Renal pelvis (tissue), 4 donors: ENCODE measurements around the gene KCTD1. TPM values are rescaled to one million over a fixed set of nuclear protein-coding genes. Genes with fewer than 3 reads are reported as not detected.

Experiments used
- DNase-seq: peaks from one replicate; pipeline ENCODE4 v3.0.0-alpha.2; 2013
- polyA plus RNA-seq, 3 donors: library from polyadenylated mRNA; unstranded; fragments of 120-200 nt; gene quantifications; one replicate each; pipeline ENCODE4 v1.2.1, GENCODE V29; 2013; ENCODE audit not compliant: insufficient read length in 3 of 3

Gene KCTD1
- polyA plus RNA-seq, 3 donors = 66.6 to 69.1 (median 69.1) TPM

GRCh38 chr18:26489881-26490280 is 58.5 kb downstream of the KCTD1 start:
- no peak for DNase-seq

- no peak for DNase-seq
Observed at GRCh38 chr18:26489191-26489590, 59.2 kb downstream of the KCTD1 start.

GRCh38 chr18:26488417-26489009 is 59.8 kb downstream of the KCTD1 start:
- no peak for DNase-seq

DNA sequence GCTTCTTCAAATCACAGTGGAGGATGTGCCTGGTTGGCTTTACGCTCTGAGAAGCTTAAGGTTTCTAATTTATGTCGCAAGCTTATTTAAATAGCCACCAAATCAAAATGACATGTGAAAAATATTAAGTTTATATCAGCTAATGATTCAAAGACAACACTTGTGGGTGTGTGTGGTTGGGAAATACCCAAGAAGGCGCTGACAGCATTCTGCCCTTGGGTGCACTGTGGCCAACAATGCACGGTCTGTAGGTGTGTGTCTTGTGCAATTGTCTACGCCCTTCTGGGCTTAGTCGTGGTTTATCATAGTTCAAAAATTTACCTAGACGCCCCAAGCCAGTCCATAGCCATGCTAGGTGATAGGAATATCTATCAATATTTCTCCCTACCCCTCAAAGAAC is 60.9 kb downstream of the KCTD1 start:
- DNase-seq = no peak

DNA sequence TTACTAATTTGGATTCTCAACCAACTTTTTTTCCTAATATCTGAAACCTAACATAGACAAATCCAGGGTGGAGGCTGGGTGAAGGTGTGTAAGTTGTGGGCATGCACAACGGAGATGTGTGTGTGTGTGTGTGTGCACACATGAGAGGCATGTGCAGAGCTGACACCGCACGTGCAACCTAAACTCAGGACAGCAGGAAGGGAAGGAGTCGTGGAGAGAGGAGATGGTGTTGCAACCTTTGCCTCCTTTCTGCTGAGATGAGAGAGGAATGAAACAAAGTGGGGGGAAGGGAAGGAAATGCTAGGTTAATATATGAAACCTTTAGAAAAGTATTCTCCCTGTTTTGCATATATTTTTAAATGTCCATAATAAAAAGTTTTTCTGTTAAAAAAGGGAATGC is 64.7 kb downstream of the KCTD1 start:
- no peak for DNase-seq

DNA sequence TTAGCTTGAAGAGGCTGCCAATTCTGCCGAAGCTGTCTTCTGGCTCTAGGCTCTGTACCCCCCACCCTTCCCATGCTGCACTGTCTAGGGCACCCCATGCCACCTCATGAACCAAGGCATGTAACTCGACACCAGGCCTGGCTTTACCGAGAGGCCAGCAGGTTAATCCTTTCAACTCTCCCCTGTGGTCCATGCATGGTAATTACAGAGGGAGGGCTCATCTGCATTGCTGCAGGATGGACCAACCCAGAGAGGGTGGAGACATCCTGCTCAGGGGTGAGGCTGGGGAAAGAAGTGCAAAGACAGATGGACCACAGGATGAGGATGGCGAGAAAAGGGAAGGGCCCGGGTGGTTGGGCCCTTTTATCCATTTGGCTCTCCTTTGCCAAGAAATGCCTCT is 65.8 kb downstream of the KCTD1 start:
- DNase-seq = no peak

DNA sequence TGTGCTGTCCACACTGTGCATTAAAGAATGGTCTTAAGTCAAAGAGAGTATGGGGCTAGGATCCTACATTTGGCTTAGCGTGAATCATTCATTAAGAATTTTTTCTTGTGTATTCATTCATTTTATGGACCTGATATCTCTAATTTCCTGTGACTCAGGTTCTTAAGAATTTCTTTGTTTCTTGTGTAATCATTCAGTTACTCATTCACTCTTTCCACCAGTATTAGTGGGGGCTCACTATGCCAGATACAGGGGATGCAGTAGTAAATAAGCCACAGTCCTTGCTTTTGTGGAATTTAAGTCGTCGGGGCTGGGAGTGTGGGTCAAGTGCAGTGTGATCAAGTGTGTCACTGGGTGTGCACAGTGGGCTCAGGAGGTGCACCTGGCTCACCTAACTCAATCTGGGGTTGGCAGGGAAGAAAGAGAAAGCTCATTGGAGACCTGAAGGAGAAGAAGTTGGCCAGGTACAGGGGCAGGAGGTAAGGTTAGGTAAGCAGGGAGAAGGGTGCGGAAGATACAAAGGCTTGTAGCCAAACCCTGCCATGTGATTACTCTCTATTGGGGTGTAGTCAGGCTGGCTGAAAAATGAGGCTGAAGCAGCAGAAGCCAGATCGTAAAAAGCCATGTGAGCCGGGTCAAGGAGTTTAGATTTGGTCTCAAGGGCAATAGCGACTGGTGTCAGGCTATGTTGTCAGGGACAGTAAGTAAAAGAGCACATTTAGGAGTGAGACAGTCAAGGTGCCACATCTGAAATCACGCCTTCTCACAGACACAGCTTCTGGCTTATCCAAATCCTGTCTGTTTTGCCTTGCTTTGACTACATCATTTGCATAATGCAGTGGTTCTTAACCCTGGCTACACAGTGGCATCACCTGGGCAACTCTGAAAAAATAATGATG is 67.2 kb downstream of the KCTD1 start:
- peak; percentile 66 for DNase-seq

DNA sequence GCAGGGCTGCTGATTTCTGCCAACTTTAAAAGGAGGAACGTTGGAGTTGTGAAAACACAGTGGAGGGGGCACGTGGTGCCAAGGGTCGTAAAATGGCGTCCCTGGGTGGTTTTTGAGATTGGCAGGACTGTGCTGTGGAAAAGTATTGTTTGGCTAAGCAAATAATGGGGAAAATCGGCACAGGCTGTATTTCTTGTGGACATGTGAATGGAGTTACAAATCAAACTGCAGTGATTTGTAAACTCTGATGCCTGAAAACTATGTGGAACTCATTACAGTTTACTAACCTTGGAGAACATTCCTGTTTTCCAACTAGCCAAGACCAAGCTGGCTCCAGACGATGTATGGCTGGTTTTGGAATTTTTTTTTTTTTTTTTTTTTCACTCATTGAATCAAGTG is 68.7 kb downstream of the KCTD1 start:
- peak; percentile 57 for DNase-seq

DNA sequence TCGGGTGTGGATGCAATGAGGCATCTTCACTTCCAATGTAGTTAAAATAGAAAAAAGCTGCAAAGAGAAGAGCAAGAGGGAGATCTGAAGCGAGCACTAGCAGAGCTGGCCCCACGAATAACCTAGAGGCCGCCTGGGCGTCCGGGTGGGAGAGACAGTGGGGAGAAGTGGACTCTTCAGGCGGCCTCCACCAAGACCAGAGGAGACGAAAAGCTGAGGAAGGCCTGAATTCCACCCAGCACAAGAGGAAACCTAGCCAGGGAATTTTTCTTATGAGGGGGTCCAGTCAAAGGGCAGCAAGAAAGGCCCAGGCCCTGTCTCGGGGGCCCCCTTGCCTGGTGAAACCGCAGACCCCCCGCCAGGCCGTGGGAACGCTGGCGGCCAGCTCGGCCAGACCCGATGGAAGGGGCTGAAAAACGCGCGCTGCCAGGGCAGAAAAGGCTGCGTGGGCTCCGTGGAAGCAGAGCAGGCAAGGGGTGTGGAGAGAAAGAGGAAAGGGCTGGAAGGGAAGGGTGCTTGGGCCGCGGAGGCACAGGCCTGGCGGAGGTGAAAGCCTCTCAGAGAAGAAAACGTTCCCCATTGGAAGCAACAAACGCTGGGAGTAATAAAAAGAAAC is 69.2 kb downstream of the KCTD1 start:
- no peak for DNase-seq

GRCh38 chr18:26477828-26478466 is 70.4 kb downstream of the KCTD1 start:
- no peak for DNase-seq

DNA sequence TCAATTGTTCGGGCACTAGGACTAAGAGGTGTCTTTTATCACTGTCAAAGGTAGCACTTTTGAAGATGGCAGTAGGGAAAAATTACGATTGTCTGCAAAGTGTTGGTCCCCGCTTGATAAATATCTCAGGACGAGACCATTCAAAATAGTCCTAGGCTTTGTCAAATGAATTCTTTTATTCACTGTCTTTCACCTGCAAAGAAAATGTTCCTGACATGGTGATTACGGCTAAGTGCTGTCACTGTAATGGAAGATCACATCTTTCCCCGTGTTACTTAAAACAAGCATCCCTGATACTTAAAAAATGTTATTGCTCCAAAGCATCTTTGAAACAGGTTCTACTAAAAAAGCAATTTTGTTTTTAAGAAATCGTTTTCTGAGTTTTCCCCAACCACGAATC is 71.7 kb downstream of the KCTD1 start:
- no peak for DNase-seq

- DNase-seq = no peak
Observed at GRCh38 chr18:26474542-26474941, 73.8 kb downstream of the KCTD1 start.

DNA sequence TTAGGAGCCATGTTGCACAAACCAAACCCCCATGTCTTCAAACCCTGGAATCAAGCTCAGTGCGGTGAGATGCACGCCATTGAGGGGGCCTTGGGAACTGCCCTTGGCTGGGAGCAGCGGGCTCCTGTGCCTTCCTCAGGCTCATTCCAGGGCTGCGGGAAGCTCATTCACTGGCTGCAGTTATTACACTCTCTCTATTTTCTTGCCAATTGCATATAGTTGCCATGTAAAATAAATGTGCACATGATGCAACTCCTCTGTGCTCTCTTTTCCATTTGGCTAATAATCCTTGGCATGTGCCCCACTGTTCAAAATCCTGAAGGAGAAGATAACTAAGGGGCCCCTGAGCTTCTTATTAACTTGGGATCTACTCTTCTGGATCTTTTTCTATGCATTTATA is 74.7 kb downstream of the KCTD1 start:
- no peak for DNase-seq

GRCh38 chr18:26471826-26472225 is 76.5 kb downstream of the KCTD1 start:
- no peak for DNase-seq

GRCh38 chr18:26471027-26471426 is 77.3 kb downstream of the KCTD1 start:
- DNase-seq = no peak

GRCh38 chr18:26470011-26470637 is 78.2 kb downstream of the KCTD1 start:
- no peak for DNase-seq

DNA sequence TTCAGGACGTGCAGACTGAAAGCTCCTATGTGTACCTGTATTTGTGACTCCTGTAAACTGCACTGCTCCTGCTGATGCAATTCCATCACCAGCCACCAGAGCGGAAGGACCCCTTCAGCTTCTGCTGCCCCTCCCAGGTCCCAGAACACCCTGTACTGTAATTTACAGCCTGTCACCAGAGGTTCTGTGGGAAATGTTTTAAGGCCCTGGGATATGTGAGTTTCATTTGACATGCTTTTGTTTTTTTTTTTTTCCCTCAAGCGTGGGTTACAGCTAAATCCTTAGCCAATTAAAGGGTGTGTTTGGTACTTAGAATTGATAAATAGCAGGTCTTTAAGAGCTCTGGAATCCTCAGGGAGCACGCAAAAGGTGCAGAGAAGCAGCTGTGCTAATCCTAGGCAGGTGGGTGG is 79.4 kb downstream of the KCTD1 start:
- peak; percentile 77 for DNase-seq

DNA sequence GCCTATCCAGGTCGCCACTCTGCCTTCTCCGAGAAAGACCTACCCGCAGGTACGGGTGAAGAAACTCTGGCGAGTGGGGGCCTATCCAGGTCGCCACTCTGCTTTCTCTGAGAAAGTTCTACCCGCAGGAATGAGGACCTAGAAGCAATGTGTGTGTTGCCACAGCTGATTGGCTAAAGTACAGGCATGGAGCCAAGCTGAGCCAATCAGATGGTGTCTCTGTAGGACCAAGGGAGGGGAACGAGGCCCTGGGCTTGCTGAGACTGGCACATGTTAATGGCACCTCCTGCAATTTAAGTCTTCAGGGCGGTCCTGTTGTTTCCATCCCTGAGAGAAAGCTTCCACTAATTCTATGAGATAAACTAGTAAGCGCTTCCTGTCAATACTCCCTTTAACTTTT is 82.3 kb downstream of the KCTD1 start:
- no peak for DNase-seq

DNA sequence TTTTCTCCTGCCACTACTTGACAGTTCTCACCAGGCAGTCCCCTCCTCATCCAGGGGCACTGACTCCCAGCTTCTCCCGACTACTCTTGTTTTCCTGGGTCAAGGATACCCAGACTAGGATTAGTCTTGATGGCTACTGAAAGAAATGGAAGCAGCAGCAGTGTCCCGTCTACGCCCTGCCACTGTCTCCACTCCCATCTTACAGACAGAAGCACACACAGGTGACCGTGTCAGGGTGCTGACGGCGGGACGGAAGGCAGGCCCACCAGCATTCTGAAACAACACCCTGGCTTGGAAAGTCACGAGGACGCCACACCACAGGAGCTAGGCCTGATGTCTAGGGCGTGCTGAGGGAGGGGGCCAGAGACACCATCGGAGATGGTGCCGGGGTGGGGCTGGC is 82.9 kb downstream of the KCTD1 start:
- no peak for DNase-seq

DNA sequence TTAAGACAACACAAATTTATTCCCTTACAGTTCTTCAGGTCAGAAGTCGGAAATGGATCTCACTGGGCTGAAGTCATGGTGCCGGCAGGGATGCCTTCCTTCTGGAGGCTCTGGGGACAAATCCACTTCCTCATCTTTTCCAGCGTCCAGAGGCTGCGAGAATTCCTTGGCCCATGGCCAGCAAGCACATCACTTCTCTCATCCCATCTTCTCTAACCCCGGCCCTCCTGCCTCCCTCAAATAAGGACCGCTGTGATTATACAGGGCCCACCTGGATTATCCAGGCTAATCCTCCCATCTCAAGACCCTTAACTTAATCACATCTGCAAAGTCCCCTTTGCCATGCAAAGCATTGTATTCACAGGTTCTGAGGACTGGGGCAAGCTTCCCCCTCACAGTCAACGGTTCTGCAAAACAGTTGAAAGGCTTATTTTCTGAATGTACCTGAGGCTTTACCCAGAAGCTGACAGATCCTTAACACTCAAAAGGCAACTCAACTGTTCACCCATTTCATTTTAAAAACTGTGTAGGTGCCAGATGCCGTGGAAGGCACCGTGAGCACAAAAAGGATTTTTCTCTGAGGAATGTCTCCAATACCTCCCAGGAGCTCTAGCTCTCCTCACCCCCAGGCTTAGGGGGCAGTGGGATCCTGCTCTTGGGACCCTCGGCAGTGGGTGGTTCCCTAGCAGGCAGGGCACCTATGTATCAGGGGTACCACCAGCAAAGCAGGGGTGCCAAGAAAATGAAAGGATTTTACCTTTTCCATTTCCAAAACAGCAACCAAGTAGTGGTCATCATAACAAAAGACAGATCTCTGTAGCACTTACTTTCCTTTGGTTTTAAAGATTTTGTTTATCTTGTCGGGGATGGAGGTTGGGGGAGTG is 84.0 kb downstream of the KCTD1 start:
- no peak for DNase-seq

- DNase-seq = no peak
Observed at GRCh38 chr18:26462355-26462754, 86.0 kb downstream of the KCTD1 start.
